NCI-H526 (cell line): ENCODE data around the gene CAPSL.
"Not testable (repeated sequence)": the region's sequence is repeated elsewhere in the genome, so short reads cannot be mapped to it uniquely, and the experiment has no call there.

Source experiments
- DNase-seq, 2 experiments: peaks; one replicate each; lab custom pipeline; 2025; lab: John Stamatoyannopoulos, UW

Gene CAPSL

GRCh38 chr5:35904443-35905132 lies 33.8 kb downstream of the CAPSL start:
- DNase-seq, result no peak

GRCh38 chr5:35903631-35904203 lies 34.7 kb downstream of the CAPSL start:
- no peak for DNase-seq

GRCh38 chr5:35902046-35902672 lies 36.3 kb downstream of the CAPSL start:
- DNase-seq, result no peak

- DNase-seq, result no peak
Measured at GRCh38 chr5:35900972-35901695, 37.3 kb downstream of the CAPSL start.

- DNase-seq, result no peak
Measured at GRCh38 chr5:35899800-35900199, 38.6 kb downstream of the CAPSL start.

- DNase-seq, result no peak
Measured at GRCh38 chr5:35898952-35899660, 39.3 kb downstream of the CAPSL start.

GRCh38 chr5:35894131-35894530 lies 44.3 kb downstream of the CAPSL start:
- DNase-seq, result no peak

- DNase-seq, result not testable (repeated sequence)
Measured at GRCh38 chr5:35892799-35893198, 45.6 kb downstream of the CAPSL start.

- DNase-seq, result no peak
Measured at GRCh38 chr5:35890021-35891020, 48.1 kb downstream of the CAPSL start.

- DNase-seq, result no peak
Measured at GRCh38 chr5:35887321-35888100, 50.9 kb downstream of the CAPSL start.

GRCh38 chr5:35886381-35886780 lies 52.0 kb downstream of the CAPSL start:
- no peak for DNase-seq

- DNase-seq, result no peak
Measured at GRCh38 chr5:35884773-35885172, 53.6 kb downstream of the CAPSL start.

GRCh38 chr5:35884191-35884769 lies 54.1 kb downstream of the CAPSL start:
- no peak for DNase-seq

- DNase-seq, result no peak
Measured at GRCh38 chr5:35881758-35882157, 56.7 kb downstream of the CAPSL start.

- DNase-seq, result no peak
Measured at GRCh38 chr5:35880156-35880555, 58.3 kb downstream of the CAPSL start.

GRCh38 chr5:35879649-35880048 lies 58.8 kb downstream of the CAPSL start:
- no peak for DNase-seq

- DNase-seq, result no peak
Measured at GRCh38 chr5:35879096-35879495, 59.3 kb downstream of the CAPSL start.

GRCh38 chr5:35878079-35878478 lies 60.3 kb downstream of the CAPSL start:
- no peak for DNase-seq

GRCh38 chr5:35877655-35878054 lies 60.8 kb downstream of the CAPSL start:
- no peak for DNase-seq

GRCh38 chr5:35876922-35877321 lies 61.5 kb downstream of the CAPSL start:
- DNase-seq, result no peak
